Karpas-422 (cell line): ENCODE data around the gene NAV2. TPM values are rescaled to one million over a fixed set of nuclear protein-coding genes. Genes with fewer than 3 reads are reported as not detected.

Experiments
- DNase-seq: peaks from one replicate; pipeline ENCODE4 v3.0.0-alpha.2; 2015
- H2AFZ ChIP-seq: fragments of 200-600 bp; sonication (generic); 2 replicates; pipeline ENCODE4 v1.6.1; 2014; ENCODE audit warnings: antibody characterized with exemption, low read length, mixed read lengths
- H3K27ac ChIP-seq: fragments of 200-600 bp; sonication (generic); 2 replicates; pipeline ENCODE4 v1.5.1; 2014; ENCODE audit warnings: mild to moderate bottlenecking, low read length, moderate library complexity
- H3K27me3 ChIP-seq: fragments of 200-600 bp; sonication (generic); 2 replicates; pipeline ENCODE4 v1.6.1; 2014; ENCODE audit warnings: low read length, mixed read lengths
- H3K36me3 ChIP-seq: fragments of 200-600 bp; sonication (generic); 2 replicates; pipeline ENCODE4 v1.6.1; 2014; ENCODE audit warnings: low read length, mixed read lengths; ENCODE audit not compliant: insufficient read depth
- H3K4me1 ChIP-seq: fragments of 200-600 bp; sonication (generic); 2 replicates; pipeline ENCODE4 v1.6.1; 2014; ENCODE audit warnings: mild to moderate bottlenecking, low read length, mixed read lengths
- H3K4me2 ChIP-seq: fragments of 200-600 bp; sonication (generic); 2 replicates; pipeline ENCODE4 v1.6.1; 2014; ENCODE audit warnings: low read length, low read depth, mild to moderate bottlenecking; ENCODE audit not compliant: poor library complexity, severe bottlenecking
- H3K4me3 ChIP-seq: fragments of 200-600 bp; sonication (generic); 2 replicates; pipeline ENCODE4 v1.5.1; 2014; ENCODE audit warnings: mild to moderate bottlenecking, antibody characterized with exemption, low read length, mixed read lengths
- H3K79me2 ChIP-seq: fragments of 200-600 bp; sonication (generic); 2 replicates; pipeline ENCODE4 v1.6.1; 2014; ENCODE audit warnings: mild to moderate bottlenecking, low read length, mixed read lengths
- H3K9ac ChIP-seq: fragments of 200-600 bp; sonication (generic); 2 replicates; pipeline ENCODE4 v1.6.0; 2014; ENCODE audit warnings: low read length
- H3K9me2 ChIP-seq: fragments of 200-600 bp; sonication (generic), shearing (Covaris generic); replicated peaks from 2 replicates; pipeline ENCODE4 v1.6.0; 2014; ENCODE audit warnings: mild to moderate bottlenecking, low read length, moderate library complexity; ENCODE audit not compliant: insufficient read depth
- H3K9me3 ChIP-seq: fragments of 300-700, 200-600 bp; sonication (generic); 2 replicates; pipeline ENCODE4 v1.6.1; 2014; ENCODE audit warnings: low read length, mixed read lengths
- H4K20me1 ChIP-seq: fragments of 200-600 bp; sonication (generic); 2 replicates; pipeline ENCODE4 v1.6.1; 2014; ENCODE audit warnings: mild to moderate bottlenecking, antibody characterized with exemption, low read length, low read depth; ENCODE audit not compliant: insufficient read depth
- total RNA-seq: library from RNA; depleted of rRNA; stranded (reverse); fragments of >200 nt; shearing (Covaris generic); gene quantifications from 2 replicates; pipeline ENCODE4 v1.2.3, GENCODE V29; 2014; ENCODE audit warnings: low replicate concordance

NAV2 gene
- total RNA-seq, 1 experiment from 2014 or later = not detected

DNA sequence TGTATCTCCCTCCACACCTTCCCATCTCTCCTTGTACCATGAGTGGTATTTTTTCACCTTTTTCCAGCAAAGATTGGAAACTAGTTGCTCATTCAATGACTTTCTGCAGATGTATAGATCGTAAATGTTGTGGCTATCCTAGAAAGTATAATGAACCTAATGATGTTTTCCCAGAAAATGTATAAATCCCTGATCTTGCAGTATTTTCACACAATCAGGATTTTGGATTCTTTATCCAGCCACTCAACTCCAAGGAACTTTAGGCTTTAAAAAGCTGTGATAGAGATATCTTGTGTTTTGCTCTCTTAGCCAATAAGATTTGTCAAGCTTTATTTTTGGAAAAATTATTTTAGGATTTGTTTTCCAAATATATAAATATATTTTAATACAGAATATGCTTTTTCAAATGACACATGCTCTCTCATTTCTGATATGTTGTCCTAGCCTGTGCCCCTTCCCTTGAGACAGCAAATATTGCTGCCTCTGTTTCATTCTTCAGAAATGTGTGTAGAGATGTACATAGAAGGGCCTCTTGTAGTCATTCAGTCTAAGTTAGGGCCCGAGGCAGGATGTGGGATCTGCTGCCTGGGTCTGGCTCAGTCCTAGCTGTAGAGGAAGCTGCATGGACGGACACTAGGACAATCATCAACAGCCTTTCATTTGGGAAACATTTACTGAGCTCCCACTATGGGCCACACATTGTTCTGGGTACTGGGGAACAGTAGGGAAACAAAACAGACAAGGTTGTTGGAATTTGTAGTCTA, 62.4 kb downstream of the NAV2 start:
- Histone ChIP-seq H3K4me3 (no peak overlapping the region), H3K27me3 (no peaks in the 10 kb centered on the region), H3K9me2 (no peaks in the 10 kb centered on the region), H3K9me3 (no peaks in the 10 kb centered on the region), H3K27ac (no peak overlapping the region), H4K20me1 (no peaks in the 10 kb centered on the region), H3K79me2 (no peaks in the 10 kb centered on the region), H2AFZ (no peak overlapping the region), H3K36me3 (no peaks in the 10 kb centered on the region), H3K4me2 (no peak overlapping the region), H3K4me1 (no peaks in the 10 kb centered on the region), H3K9ac (no peak overlapping the region)
- DNase-seq = no peak

DNA sequence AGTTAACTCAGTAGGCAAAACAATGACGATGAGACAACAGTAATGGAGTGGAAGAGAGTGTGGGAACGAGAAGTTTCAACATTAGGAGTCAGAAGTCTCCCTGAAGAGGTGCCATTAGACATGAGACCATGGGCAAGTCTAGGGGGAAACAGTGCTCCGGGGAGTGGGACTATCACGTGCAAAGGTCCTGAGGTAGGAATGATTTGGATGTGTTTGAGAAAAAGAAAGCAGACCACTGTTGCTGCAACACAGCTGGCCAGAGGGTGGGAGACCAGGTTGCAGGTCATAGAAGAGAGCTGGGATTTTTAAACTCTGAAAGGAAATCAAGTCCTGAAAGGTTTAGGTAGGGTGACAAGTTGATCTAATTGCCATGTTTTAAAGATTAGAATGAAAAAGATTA, 63.0 kb downstream of the NAV2 start:
- no peaks in the 10 kb centered on the region for H3K27me3 ChIP-seq
- no peak overlapping the region for H3K27ac ChIP-seq
- H4K20me1 ChIP-seq = no peaks in the 10 kb centered on the region
- H3K9me2 ChIP-seq = no peaks in the 10 kb centered on the region
- H3K79me2 ChIP-seq = no peaks in the 10 kb centered on the region
- no peaks in the 10 kb centered on the region for H3K36me3 ChIP-seq
- no peak overlapping the region for H2AFZ ChIP-seq
- H3K4me3 ChIP-seq = no peak overlapping the region
- no peak overlapping the region for H3K9ac ChIP-seq
- no peaks in the 10 kb centered on the region for H3K4me1 ChIP-seq
- H3K4me2 ChIP-seq = no peak overlapping the region
- H3K9me3 ChIP-seq = no peaks in the 10 kb centered on the region
- no peak for DNase-seq

DNA sequence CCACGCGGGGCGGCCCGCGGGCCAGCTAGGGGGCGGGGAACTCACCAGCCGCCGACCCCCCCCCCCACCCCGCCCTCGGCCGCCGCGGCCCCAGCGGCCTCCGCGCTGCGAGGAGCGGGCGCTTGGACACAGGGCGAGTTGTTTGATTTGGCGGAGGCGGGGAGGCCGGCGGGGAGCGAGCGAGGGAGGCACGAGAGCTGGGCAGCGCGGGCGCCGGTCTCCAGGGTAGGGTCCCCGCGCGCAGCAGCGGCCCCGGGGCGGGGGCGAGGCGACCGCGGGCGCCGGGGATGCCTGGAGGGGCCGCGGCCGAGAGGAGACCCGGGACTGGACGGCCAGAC, 64.4 kb downstream of the NAV2 start:
- H3K9me3 ChIP-seq = no peaks in the 10 kb centered on the region
- no peaks in the 10 kb centered on the region for H3K4me1 ChIP-seq
- H3K36me3 ChIP-seq = no peaks in the 10 kb centered on the region
- H3K27ac ChIP-seq = no peak overlapping the region
- DNase-seq = no peak
- H2AFZ ChIP-seq = no peak overlapping the region
- no peaks in the 10 kb centered on the region for H4K20me1 ChIP-seq
- H3K27me3 ChIP-seq = no peaks in the 10 kb centered on the region
- no peaks in the 10 kb centered on the region for H3K79me2 ChIP-seq
- no peaks in the 10 kb centered on the region for H3K9me2 ChIP-seq
- H3K9ac ChIP-seq = no peak overlapping the region
- H3K4me3 ChIP-seq = no peak overlapping the region
- no peak overlapping the region for H3K4me2 ChIP-seq

DNA sequence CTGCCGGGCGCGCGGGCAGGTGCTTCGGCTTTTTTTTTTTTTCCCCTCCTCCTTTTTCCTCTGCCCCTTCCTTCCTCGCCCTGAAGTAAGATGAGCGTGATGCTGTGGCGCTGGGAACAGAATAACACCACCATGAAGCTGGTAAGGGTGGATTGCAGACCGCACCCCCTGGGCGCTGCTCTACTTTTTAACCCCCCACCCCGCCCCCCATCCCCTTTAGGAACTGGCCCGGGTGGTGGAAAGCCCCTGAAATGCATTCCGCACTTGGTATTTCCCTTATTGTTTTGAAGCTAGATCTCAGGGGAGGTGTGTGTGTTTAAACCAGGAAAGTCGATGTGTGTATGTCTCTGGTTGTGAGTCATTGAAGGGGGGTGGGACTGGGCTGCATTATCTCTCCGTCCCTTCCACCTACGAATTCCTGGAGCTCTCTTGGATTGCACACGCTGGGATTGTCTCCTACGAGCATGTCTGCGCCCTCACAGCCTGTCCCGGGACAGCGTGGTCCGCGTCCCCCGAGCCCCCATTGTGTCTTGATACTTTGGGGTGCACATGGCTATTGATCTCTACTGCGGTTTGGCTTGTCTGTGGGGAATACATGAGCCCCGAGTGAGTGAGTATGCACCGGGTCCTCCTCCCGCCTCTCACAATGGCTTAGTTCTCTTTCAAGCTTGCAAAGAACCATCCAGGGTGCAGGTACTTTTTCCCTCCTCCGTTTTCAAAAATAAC, 64.9 kb downstream of the NAV2 start:
- no peaks in the 10 kb centered on the region for H3K9me2 ChIP-seq
- no peaks in the 10 kb centered on the region for H3K27me3 ChIP-seq
- no peak overlapping the region for H3K4me2 ChIP-seq
- no peaks in the 10 kb centered on the region for H3K9me3 ChIP-seq
- no peak overlapping the region for H2AFZ ChIP-seq
- H3K4me1 ChIP-seq = no peaks in the 10 kb centered on the region
- H3K4me3 ChIP-seq = no peak overlapping the region
- DNase-seq = no peak
- no peak overlapping the region for H3K9ac ChIP-seq
- H4K20me1 ChIP-seq = no peaks in the 10 kb centered on the region
- H3K27ac ChIP-seq = no peak overlapping the region
- no peaks in the 10 kb centered on the region for H3K36me3 ChIP-seq
- H3K79me2 ChIP-seq = no peaks in the 10 kb centered on the region

DNA sequence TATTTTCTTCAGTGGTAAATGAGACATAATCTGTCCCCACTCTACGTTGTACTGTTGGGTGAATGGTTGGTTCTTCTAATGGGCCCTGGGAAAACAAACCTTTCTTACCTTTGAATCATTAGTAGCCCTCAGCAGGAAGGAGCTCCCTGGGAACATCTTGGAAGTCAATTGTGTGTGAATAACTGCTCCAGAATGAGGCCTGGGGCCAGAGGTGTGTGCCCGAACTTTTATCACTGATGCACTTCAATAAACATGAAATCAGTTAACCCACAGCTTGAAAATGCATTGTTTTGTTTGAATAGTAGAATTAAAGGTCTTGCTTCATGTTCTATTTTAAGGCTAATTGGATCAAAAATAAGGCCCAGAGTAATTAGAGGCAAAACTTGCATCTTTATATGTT, 67.1 kb downstream of the NAV2 start:
- no peaks in the 10 kb centered on the region for H3K9me2 ChIP-seq
- no peak for DNase-seq
- no peak overlapping the region for H3K9ac ChIP-seq
- no peaks in the 10 kb centered on the region for H3K27me3 ChIP-seq
- H3K4me2 ChIP-seq = no peak overlapping the region
- H3K4me1 ChIP-seq = no peaks in the 10 kb centered on the region
- no peak overlapping the region for H3K4me3 ChIP-seq
- no peaks in the 10 kb centered on the region for H3K36me3 ChIP-seq
- no peaks in the 10 kb centered on the region for H4K20me1 ChIP-seq
- H3K79me2 ChIP-seq = no peaks in the 10 kb centered on the region
- H2AFZ ChIP-seq = no peak overlapping the region
- no peak overlapping the region for H3K27ac ChIP-seq
- H3K9me3 ChIP-seq = no peaks in the 10 kb centered on the region

DNA sequence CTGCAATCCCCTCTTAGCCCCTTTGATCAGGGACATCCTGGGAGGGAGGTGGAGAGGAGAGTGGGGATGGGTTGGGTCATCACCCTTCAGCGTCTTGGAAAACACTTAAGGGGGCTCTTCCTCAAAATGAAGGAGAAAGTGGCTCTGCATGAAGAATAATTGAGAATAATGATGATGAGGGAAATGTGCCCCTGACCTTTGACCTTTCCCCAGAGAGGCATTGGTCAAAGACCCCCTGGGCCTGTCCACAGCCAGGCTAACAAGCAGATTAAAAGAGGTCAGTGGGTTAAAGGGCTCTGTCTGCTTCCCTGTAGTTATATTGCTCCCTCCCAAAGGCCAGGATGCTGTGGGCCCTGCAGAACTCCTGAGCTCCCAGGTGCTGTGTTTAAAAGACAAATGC, 68.7 kb downstream of the NAV2 start:
- no peaks in the 10 kb centered on the region for H3K4me1 ChIP-seq
- no peaks in the 10 kb centered on the region for H3K79me2 ChIP-seq
- H3K9me3 ChIP-seq = no peaks in the 10 kb centered on the region
- H3K27me3 ChIP-seq = no peaks in the 10 kb centered on the region
- H3K36me3 ChIP-seq = no peaks in the 10 kb centered on the region
- no peaks in the 10 kb centered on the region for H4K20me1 ChIP-seq
- H3K9ac ChIP-seq = no peak overlapping the region
- H3K4me3 ChIP-seq = no peak overlapping the region
- H3K9me2 ChIP-seq = no peaks in the 10 kb centered on the region
- DNase-seq = no peak
- no peak overlapping the region for H2AFZ ChIP-seq
- no peak overlapping the region for H3K4me2 ChIP-seq
- no peak overlapping the region for H3K27ac ChIP-seq

DNA sequence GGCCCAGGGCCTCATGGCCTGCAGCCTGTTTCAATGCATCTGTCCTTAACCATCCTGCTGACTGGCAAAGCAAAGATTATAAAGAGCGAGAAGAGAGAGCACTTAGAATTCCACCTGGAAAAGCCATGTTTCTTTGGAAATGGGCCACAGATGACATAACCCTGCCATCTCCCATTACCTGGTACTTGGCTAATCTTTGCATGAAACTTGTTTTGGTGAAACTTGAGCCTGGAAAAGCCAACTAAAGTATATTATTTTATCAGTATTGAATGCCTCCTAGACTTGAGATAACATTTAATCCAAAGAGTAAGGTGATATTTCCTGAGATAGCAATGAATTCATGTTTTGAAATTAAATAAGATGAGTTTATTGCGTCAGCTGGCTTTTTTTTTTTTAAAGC, 72.6 kb downstream of the NAV2 start:
- Histone ChIP-seq H3K4me1 (no peaks in the 10 kb centered on the region), H3K9me3 (no peaks in the 10 kb centered on the region), H3K79me2 (no peaks in the 10 kb centered on the region), H3K27ac (no peak overlapping the region), H3K9me2 (no peaks in the 10 kb centered on the region), H3K4me3 (no peak overlapping the region), H3K36me3 (no peaks in the 10 kb centered on the region), H3K27me3 (no peaks in the 10 kb centered on the region), H3K9ac (no peak overlapping the region), H4K20me1 (no peaks in the 10 kb centered on the region), H3K4me2 (no peak overlapping the region), H2AFZ (no peak overlapping the region)
- no peak for DNase-seq

DNA sequence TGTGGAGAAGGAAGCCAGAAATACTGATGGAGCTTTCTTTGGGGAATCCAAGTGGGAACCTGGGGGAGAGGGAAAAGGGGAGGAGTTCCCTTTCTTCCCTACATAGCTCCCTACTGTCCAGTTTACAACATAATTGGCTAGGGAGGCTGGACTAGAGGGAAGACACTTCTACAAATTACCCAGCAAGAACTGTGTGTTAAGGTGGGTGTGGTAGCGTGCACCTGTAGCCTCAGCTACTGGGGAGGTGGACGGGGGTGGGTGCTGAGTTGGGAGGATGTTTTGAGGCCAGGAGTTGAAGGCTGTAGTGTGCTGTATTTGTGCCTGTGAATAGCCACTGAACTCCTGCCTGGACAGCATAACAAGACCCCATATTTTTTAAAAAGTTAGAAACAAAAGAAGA, 74.0 kb downstream of the NAV2 start:
- H3K4me3 ChIP-seq = no peak overlapping the region
- H3K9me2 ChIP-seq = no peaks in the 10 kb centered on the region
- H3K27ac ChIP-seq = no peak overlapping the region
- no peaks in the 10 kb centered on the region for H4K20me1 ChIP-seq
- H3K79me2 ChIP-seq = no peaks in the 10 kb centered on the region
- H3K9ac ChIP-seq = no peak overlapping the region
- H3K4me1 ChIP-seq = peaks cover 6% of the 10 kb centered on the region
- no peak overlapping the region for H2AFZ ChIP-seq
- no peak overlapping the region for H3K4me2 ChIP-seq
- no peaks in the 10 kb centered on the region for H3K27me3 ChIP-seq
- H3K36me3 ChIP-seq = no peaks in the 10 kb centered on the region
- DNase-seq = no peak
- H3K9me3 ChIP-seq = no peaks in the 10 kb centered on the region
